HepG2 (cell line): ENCODE measurements around the gene TNMD. TPM values are rescaled to one million over a fixed set of nuclear protein-coding genes. Genes with fewer than 3 reads are reported as not detected.

Experiments used
- ATAC-seq: fragments of 200-7000 bp; cut with Tn5 transposase; 3 replicates; pipeline ENCODE4 v1.9.1; 2020; ENCODE audit warnings: mild to moderate bottlenecking, moderate library complexity
- BruUV-seq: library from RNA; stranded (reverse); fragments of 400-500 nt; replicated peaks from 2 replicates; lab custom pipeline; 2021; lab: Mats Ljungman, UMichigan
- CTCF ChIA-PET: fragments of 300-600 bp; formaldehyde crosslinking; extraction: SDS; loops from one replicate; lab custom pipeline; 2021; ENCODE audit warnings: low total read pairs, inconsistent platforms, low intra/inter-chr PET ratio; lab: Yijun Ruan, JAX
- POLR2A ChIA-PET: fragments of 350-600 bp; sonication (Branson Sonifier 250); formaldehyde crosslinking; loops from one replicate; lab custom pipeline; 2020; ENCODE audit warnings: antibody characterized with exemption, inconsistent platforms; lab: Yijun Ruan, JAX
- DNase-seq: peaks from one replicate; pipeline ENCODE4 v3.0.0-alpha.2; 2015; ENCODE audit warnings: low spot score
- FAIRE-seq: peaks from 3 replicates; lab custom pipeline; 2011; peaks lifted over from hg19 to GRCh38; lab: Jason Lieb, UNC
- H2AFZ ChIP-seq: one replicate; pipeline ENCODE4 v1.6.1; 2011; ENCODE audit warnings: low read length, inconsistent platforms
- H3K27ac ChIP-seq: fragments of 300-600 bp; 3 replicates; pipeline ENCODE4 v1.8.0; 2011; ENCODE audit warnings: mixed run types, mild to moderate bottlenecking, mixed read lengths, low read length, inconsistent platforms; ENCODE audit not compliant: insufficient read depth; ENCODE audit errors: extremely low read length
- H3K27me3 ChIP-seq, 2 experiments: fragments of 200-600 bp in 1 of 2; 2 replicates in 1 of 2; 3 replicates in 1 of 2; pipeline versions ENCODE4 v1.6.0 to v1.8.0; 2011; ENCODE audit warnings: low read length in 2 of 2, mild to moderate bottlenecking in 2 of 2, moderate library complexity in 2 of 2, inconsistent platforms in 1 of 2; ENCODE audit not compliant: insufficient read depth in 2 of 2, control insufficient read depth in 1 of 2
- H3K36me3 ChIP-seq, 2 experiments: fragments of 200-600 bp in 1 of 2; replicated peaks in 1 of 2; 2 replicates in 1 of 2; 3 replicates in 1 of 2; pipeline versions ENCODE4 v1.5.1 to v1.8.0; 2011; ENCODE audit warnings: low read length in 2 of 2, inconsistent platforms in 1 of 2; ENCODE audit not compliant: insufficient read depth in 2 of 2, control insufficient read depth in 1 of 2
- H3K4me1 ChIP-seq: 2 replicates; pipeline ENCODE4 v1.5.1; 2012; ENCODE audit warnings: low read length, inconsistent platforms; ENCODE audit not compliant: insufficient read depth
- H3K4me2 ChIP-seq: 2 replicates; pipeline ENCODE4 v1.6.0; 2011; ENCODE audit warnings: low read depth, low read length, inconsistent platforms
- H3K4me3 ChIP-seq, 3 experiments: fragments of 200-600 bp in 1 of 3; sonication (generic), shearing (Covaris generic) in 1 of 3; replicated peaks in 1 of 3; 2 replicates each; pipeline ENCODE4 v1.5.1; 2011 to 2016; ENCODE audit warnings: low read length in 3 of 3, inconsistent platforms in 2 of 3, low read depth in 2 of 3, mild to moderate bottlenecking in 2 of 3, control low read depth in 1 of 3, mixed read lengths in 1 of 3; ENCODE audit not compliant: insufficient read depth in 1 of 3
- H3K79me2 ChIP-seq: one replicate; pipeline ENCODE4 v1.6.1; 2011; ENCODE audit warnings: low read length, inconsistent platforms; ENCODE audit not compliant: insufficient read depth
- H3K9ac ChIP-seq: 2 replicates; pipeline ENCODE4 v1.6.0; 2011; ENCODE audit warnings: mild to moderate bottlenecking, low read depth, low read length, inconsistent platforms; ENCODE audit not compliant: insufficient read depth
- H3K9me3 ChIP-seq: 2 replicates; pipeline ENCODE4 v1.5.1; 2012; ENCODE audit warnings: mild to moderate bottlenecking, low read length
- H4K20me1 ChIP-seq: 2 replicates; pipeline ENCODE4 v1.6.0; 2011; ENCODE audit warnings: inconsistent platforms, mild to moderate bottlenecking, low read length, moderate library complexity; ENCODE audit not compliant: insufficient read depth
- BHLHE40 ChIP-seq: IDR thresholded peaks from 2 replicates; pipeline ENCODE4 v1.6.1; 2011; ENCODE audit warnings: low read length, improper control_type of control experiment
- FOSL2 ChIP-seq: sonication (generic); formaldehyde crosslinking; IDR thresholded peaks from 2 replicates; pipeline ENCODE4 v1.4.0; 2020; ENCODE audit warnings: missing genetic modification reagents
- FOXM1 ChIP-seq: sonication (generic); formaldehyde crosslinking; IDR thresholded peaks from 2 replicates; pipeline ENCODE4 v1.5.0; 2020; ENCODE audit warnings: missing genetic modification reagents
- MTF2 ChIP-seq: sonication (generic); formaldehyde crosslinking; IDR thresholded peaks from 2 replicates; pipeline ENCODE4 v1.5.0; 2020; ENCODE audit warnings: missing genetic modification reagents, borderline replicate concordance
- RBM22 ChIP-seq: fragments of 200-400 bp; formaldehyde crosslinking; optimal IDR thresholded peaks from 2 replicates; pipeline ENCODE3; 2017; ENCODE audit warnings: mild to moderate bottlenecking, low read length, moderate library complexity
- ZBTB26 ChIP-seq: IDR thresholded peaks from 2 replicates; pipeline ENCODE4 v1.6.1; 2016; ENCODE audit warnings: missing compliant biosample characterization, missing genetic modification reagents, borderline replicate concordance
- WGBS: methylation state at CpG from one replicate; pipeline ENCODE4 v1.1.6; 2017; ENCODE audit warnings: low lambda C conversion rate; 5-methylcytosine and 5-hydroxymethylcytosine counted together
- in situ Hi-C: cut with HindIII; loops from 2 replicates; pipeline ENCODE4 v1.10.0; 2017; ENCODE audit warnings: low pct_unique_long_range_greater_than_20kb; ENCODE audit not compliant: extremely low pct_ligation_motif_present
- intact Hi-C: fragments of 100-400 bp; cut with micrococcal nuclease; formaldehyde crosslinking; loops from one replicate; pipeline ENCODE4 v1.10.0; 2022; ENCODE audit not compliant: unreplicated experiment
- polyA plus RNA-seq, 8 experiments: library from polyadenylated mRNA; depleted of rRNA in 3 of 8; stranded (reverse) in 7 of 8; unstranded in 1 of 8; fragments of >200 nt; fragmentation: Illumina TruSeq in 4 of 8; extraction: Trizol in 4 of 8; gene quantifications; 2 replicates each; pipeline versions ENCODE4 v1.2.1 to v1.2.3, GENCODE V29; 2011 to 2016; ENCODE audit warnings: low read depth in 4 of 8, missing spikeins in 1 of 8, mixed read lengths in 1 of 8; ENCODE audit not compliant: insufficient read depth in 1 of 8
- total RNA-seq, 5 experiments: library from RNA; depleted of rRNA; stranded (reverse); fragments of >200 nt; fragmentation: Illumina TruSeq; extraction: Trizol; gene quantifications; 2 replicates each; pipeline ENCODE4 v1.2.3, GENCODE V29; 2016; ENCODE audit warnings: low read depth in 1 of 5
- TF ChIP-seq, protein P1 (sequence below): sonication (generic); formaldehyde crosslinking; IDR thresholded peaks from 2 replicates; pipeline ENCODE4 v1.4.0; 2020; ENCODE audit warnings: missing genetic modification reagents; ENCODE audit errors: not compliant biosample characterization
- TF ChIP-seq, protein P2 (sequence below): sonication (generic); formaldehyde crosslinking; IDR thresholded peaks from 2 replicates; pipeline ENCODE4 v1.4.0; 2020; ENCODE audit warnings: missing genetic modification reagents
- TF ChIP-seq, protein P3 (sequence below): IDR thresholded peaks from 2 replicates; pipeline ENCODE4 v1.6.1; 2016; ENCODE audit warnings: missing biosample characterization, missing genetic modification reagents, low read depth

The TNMD gene
- total and polyA plus RNA-seq, 2 of the 13 experiments (the other 11 are each of a cell fraction or from before 2014, with no cell fraction given): not detected

GRCh38 chrX:100643212-100643611 is 58.5 kb downstream of the TNMD start (continued):
- TF ChIP-seq, protein P1, sequence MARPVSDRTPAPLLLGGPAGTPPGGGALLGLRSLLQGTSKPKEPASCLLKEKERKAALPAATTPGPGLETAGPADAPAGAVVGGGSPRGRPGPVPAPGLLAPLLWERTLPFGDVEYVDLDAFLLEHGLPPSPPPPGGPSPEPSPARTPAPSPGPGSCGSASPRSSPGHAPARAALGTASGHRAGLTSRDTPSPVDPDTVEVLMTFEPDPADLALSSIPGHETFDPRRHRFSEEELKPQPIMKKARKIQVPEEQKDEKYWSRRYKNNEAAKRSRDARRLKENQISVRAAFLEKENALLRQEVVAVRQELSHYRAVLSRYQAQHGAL (CRISPR knock-in tag): no peak
- TF ChIP-seq, protein P2, sequence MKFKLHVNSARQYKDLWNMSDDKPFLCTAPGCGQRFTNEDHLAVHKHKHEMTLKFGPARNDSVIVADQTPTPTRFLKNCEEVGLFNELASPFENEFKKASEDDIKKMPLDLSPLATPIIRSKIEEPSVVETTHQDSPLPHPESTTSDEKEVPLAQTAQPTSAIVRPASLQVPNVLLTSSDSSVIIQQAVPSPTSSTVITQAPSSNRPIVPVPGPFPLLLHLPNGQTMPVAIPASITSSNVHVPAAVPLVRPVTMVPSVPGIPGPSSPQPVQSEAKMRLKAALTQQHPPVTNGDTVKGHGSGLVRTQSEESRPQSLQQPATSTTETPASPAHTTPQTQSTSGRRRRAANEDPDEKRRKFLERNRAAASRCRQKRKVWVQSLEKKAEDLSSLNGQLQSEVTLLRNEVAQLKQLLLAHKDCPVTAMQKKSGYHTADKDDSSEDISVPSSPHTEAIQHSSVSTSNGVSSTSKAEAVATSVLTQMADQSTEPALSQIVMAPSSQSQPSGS: no peak
- no peak for TF ChIP-seq MTF2 (CRISPR knock-in tag)
- no peak for TF ChIP-seq RBM22
- no peak for TF ChIP-seq FOXM1 (CRISPR knock-in tag)
- TF ChIP-seq BHLHE40: no peak
- TF ChIP-seq, protein P3, sequence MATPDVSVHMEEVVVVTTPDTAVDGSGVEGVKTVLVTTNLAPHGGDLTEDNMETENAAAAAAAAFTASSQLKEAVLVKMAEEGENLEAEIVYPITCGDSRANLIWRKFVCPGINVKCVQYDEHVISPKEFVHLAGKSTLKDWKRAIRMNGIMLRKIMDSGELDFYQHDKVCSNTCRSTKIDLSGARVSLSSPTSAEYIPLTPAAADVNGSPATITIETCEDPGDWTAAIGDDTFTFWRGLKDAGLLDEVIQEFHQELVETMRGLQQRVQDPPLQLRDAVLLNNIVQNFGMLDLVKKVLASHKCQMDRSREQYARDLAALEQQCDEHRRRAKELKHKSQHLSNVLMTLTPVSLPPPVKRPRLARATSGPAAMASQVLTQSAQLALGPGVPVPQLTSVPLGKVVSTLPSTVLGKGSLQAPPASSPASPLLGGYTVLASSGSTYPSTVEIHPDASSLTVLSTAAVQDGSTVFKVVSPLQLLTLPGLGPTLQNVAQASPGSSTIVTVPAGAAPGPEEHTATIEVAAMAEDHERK (CRISPR knock-in tag): no peak

GRCh38 chrX:100643956-100644860 is 59.5 kb downstream of the TNMD start, which contains the start of gene SRPX2:
Gene SRPX2, plus strand, starts transcription at chrX:100644199. Its CDS starts 2,124 bp downstream, at chrX:100646323.
- POLR2A ChIA-PET: no interaction called here
- no peak within 1 kb of the TSS for H3K4me2 ChIP-seq
- TF ChIP-seq FOSL2 (CRISPR knock-in tag) (peak; percentile 42), ZBTB26 (CRISPR knock-in tag) (no peak)
- no peak within 1 kb of the TSS for H3K4me3 ChIP-seq
- in situ Hi-C loops: no loop called here
- H3K36me3 ChIP-seq: no peaks in the 10 kb centered on the region
- intact Hi-C loops: no loop called here
- no peaks in the 10 kb centered on the region for H3K9me3 ChIP-seq
- H3K27me3 ChIP-seq: no peaks in the 10 kb centered on the region
- no peak within 1 kb of the TSS for H3K9ac ChIP-seq
- no TSS peak for BruUV-seq
- FAIRE-seq (no peak), ATAC-seq (no peak), DNase-seq (no peak)
- H3K27ac ChIP-seq: no peak within 1 kb of the TSS
- 73% methylated on average over 11 of the region's 11 CpGs for WGBS
- CTCF ChIA-PET: no interaction called here
- H2AFZ ChIP-seq: no peak within 1 kb of the TSS
- peaks cover 60% of the 10 kb centered on the region for H3K4me1 ChIP-seq
- no peaks in the 10 kb centered on the region for H3K79me2 ChIP-seq
- H4K20me1 ChIP-seq: no peaks in the 10 kb centered on the region
